HEK293 (cell line): ENCODE data around the gene CXCR4.

Experiments used
- CTCF ChIP-seq: fragments of 450-650 bp; formaldehyde crosslinking; IDR thresholded peaks from 2 replicates; pipeline ENCODE4 v1.5.1; 2016; ENCODE audit warnings: missing biosample characterization, missing genetic modification characterization
- ZFP41 ChIP-seq: fragments of 450-650 bp; formaldehyde crosslinking; IDR thresholded peaks from 2 replicates; pipeline ENCODE4 v1.5.1; 2016; ENCODE audit warnings: missing biosample characterization, missing genetic modification characterization, borderline replicate concordance
- ZNF426 ChIP-seq: fragments of 450-650 bp; formaldehyde crosslinking; IDR thresholded peaks from 2 replicates; pipeline ENCODE4 v1.5.1; 2017; ENCODE audit warnings: missing biosample characterization, missing genetic modification characterization, mild to moderate bottlenecking, inconsistent platforms, moderate library complexity
- ZNF555 ChIP-seq: fragments of 450-650 bp; formaldehyde crosslinking; conservative IDR thresholded peaks from 2 replicates; pipeline ENCODE4 v1.5.1; 2017; ENCODE audit warnings: missing biosample characterization, mild to moderate bottlenecking, missing genetic modification characterization, inconsistent platforms

- TF ChIP-seq ZNF426 (tag by site-specific recombination), result no peak
- TF ChIP-seq ZNF555 (tag by site-specific recombination), result no peak
- TF ChIP-seq CTCF, result no peak
- no peak for TF ChIP-seq ZFP41 (tag by site-specific recombination)
Measured at GRCh38 chr2:136135462-136135861, 17.5 kb upstream of the CXCR4 start.
